ENCODE measurements around the gene GABRB1. TPM values are rescaled to one million over a fixed set of nuclear protein-coding genes. Genes with fewer than 3 reads are reported as not detected.

Gene GABRB1
- total and polyA plus RNA-seq, 2 donors (not counting 1 experiment from before 2014, with no cell fraction given) = 0.05 to 0.17 TPM

DNA sequence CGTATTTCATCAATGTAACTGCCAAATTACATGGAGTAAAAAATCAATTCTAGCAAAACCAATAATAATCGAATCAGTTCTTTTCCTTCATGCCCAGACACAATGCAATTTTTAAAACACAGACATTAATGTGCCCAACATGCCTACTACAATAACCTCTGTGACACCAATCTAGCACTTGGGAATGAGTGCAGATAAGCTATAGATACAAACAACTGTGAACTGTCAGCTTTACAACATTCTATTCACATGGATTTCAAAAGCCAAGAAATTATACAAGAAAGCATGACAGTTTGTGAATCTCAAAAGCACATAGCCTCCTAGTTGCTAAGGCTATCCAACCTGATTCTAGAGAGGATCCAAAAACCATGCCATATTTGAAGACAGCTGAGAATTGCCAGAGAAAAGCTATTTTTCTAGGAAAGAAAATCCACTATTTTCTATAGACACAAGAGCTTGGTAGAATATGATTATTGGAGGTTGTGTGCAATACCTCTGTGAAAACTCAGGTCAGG is 351.5 kb downstream of the GABRB1 start:
- H3K9me3 ChIP-seq (ENCODE audit: control insufficient read depth, insufficient read depth, low read depth, low read length) = no peaks in the 10 kb centered on the region
- DNase-seq (ENCODE audit: low read depth in 2 of 2) = no peak
- no peaks in the 10 kb centered on the region for H3K27me3 ChIP-seq (ENCODE audit: control insufficient read depth, insufficient read depth, low read length)
- no peak overlapping the region for H3K27ac ChIP-seq (ENCODE audit: insufficient read depth, low read length)
- no peaks in the 10 kb centered on the region for H3K36me3 ChIP-seq (ENCODE audit: control insufficient read depth, insufficient read depth, low read length)
- H3K4me3 ChIP-seq (replicated peaks in 1 of 4; ENCODE audit: control extremely low read depth in 1 of 4, insufficient read depth in 1 of 4, low read depth in 3 of 4, low read length in 4 of 4) = no peak overlapping the region
- H2AFZ ChIP-seq (ENCODE audit: low read length) = no peak overlapping the region
- no peak overlapping the region for H3K4me2 ChIP-seq (ENCODE audit: extremely low read depth, insufficient read depth, low read length)
- no peaks in the 10 kb centered on the region for H3K79me2 ChIP-seq (ENCODE audit: control insufficient read depth, insufficient read depth, low read length)
- no peak for TF ChIP-seq EZH2 (IDR thresholded peaks at IDR 0.05; ENCODE audit: low read length, missing control alignments)
- TF ChIP-seq, protein P1, sequence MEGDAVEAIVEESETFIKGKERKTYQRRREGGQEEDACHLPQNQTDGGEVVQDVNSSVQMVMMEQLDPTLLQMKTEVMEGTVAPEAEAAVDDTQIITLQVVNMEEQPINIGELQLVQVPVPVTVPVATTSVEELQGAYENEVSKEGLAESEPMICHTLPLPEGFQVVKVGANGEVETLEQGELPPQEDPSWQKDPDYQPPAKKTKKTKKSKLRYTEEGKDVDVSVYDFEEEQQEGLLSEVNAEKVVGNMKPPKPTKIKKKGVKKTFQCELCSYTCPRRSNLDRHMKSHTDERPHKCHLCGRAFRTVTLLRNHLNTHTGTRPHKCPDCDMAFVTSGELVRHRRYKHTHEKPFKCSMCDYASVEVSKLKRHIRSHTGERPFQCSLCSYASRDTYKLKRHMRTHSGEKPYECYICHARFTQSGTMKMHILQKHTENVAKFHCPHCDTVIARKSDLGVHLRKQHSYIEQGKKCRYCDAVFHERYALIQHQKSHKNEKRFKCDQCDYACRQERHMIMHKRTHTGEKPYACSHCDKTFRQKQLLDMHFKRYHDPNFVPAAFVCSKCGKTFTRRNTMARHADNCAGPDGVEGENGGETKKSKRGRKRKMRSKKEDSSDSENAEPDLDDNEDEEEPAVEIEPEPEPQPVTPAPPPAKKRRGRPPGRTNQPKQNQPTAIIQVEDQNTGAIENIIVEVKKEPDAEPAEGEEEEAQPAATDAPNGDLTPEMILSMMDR (conservative IDR thresholded peaks at IDR 0.05 in 1 of 2, IDR thresholded peaks at IDR 0.05 in 1 of 2; ENCODE audit: low read depth in 1 of 2, low read length in 2 of 2) = no peak
- no peak overlapping the region for H3K9ac ChIP-seq (ENCODE audit: insufficient read depth, low read length)
- no peaks in the 10 kb centered on the region for H3K4me1 ChIP-seq (ENCODE audit: control insufficient read depth, extremely low read depth, insufficient read depth, low read length)
- no peaks in the 10 kb centered on the region for H4K20me1 ChIP-seq (ENCODE audit: control insufficient read depth, extremely low read depth, insufficient read depth, low read length)

DNA sequence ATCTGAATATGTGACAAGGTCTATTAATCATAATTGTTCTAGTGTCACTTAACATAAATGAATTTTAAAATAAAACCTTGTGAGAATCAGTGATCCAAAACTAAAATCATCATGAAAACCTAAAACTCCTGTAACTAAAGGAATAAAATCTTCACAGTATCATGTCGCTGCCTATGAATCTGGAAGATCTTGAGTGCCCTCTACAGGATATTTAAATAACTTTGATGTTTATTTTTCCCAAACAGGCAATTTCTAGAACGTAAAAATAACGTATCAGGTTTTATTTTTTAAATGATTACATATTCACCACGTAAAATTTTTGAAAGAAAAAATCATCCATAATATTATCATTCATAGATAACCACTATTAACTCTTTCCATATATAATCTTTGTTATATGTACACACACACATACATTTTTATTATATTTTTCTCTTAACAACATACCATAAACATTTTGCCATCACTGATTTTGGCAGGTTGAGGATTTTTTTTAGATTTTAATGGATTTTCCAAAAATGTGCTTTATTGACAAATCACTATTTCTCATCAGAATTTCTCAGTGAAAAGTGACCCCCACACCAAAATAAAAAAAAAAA is 352.6 kb downstream of the GABRB1 start:
- Histone ChIP-seq H3K9me3 (ENCODE audit: control insufficient read depth, insufficient read depth, low read depth, low read length) (no peaks in the 10 kb centered on the region), H3K9ac (ENCODE audit: insufficient read depth, low read length) (no peak overlapping the region), H3K4me3 (replicated peaks in 1 of 4; ENCODE audit: control extremely low read depth in 1 of 4, insufficient read depth in 1 of 4, low read depth in 3 of 4, low read length in 4 of 4) (no peak overlapping the region), H3K27me3 (ENCODE audit: control insufficient read depth, insufficient read depth, low read length) (no peaks in the 10 kb centered on the region), H3K36me3 (ENCODE audit: control insufficient read depth, insufficient read depth, low read length) (no peaks in the 10 kb centered on the region), H2AFZ (ENCODE audit: low read length) (no peak overlapping the region), H3K27ac (ENCODE audit: insufficient read depth, low read length) (no peak overlapping the region), H4K20me1 (ENCODE audit: control insufficient read depth, extremely low read depth, insufficient read depth, low read length) (no peaks in the 10 kb centered on the region), H3K4me2 (ENCODE audit: extremely low read depth, insufficient read depth, low read length) (no peak overlapping the region), H3K4me1 (ENCODE audit: control insufficient read depth, extremely low read depth, insufficient read depth, low read length) (no peaks in the 10 kb centered on the region), H3K79me2 (ENCODE audit: control insufficient read depth, insufficient read depth, low read length) (no peaks in the 10 kb centered on the region)
- DNase-seq (ENCODE audit: low read depth in 2 of 2) = peak; percentile 38 to 68
- TF ChIP-seq, protein P1 (conservative IDR thresholded peaks at IDR 0.05 in 1 of 2, IDR thresholded peaks at IDR 0.05 in 1 of 2; ENCODE audit: low read depth in 1 of 2, low read length in 2 of 2) = peak; percentile 26 to 48
- TF ChIP-seq EZH2 (IDR thresholded peaks at IDR 0.05; ENCODE audit: low read length, missing control alignments) = no peak

DNA sequence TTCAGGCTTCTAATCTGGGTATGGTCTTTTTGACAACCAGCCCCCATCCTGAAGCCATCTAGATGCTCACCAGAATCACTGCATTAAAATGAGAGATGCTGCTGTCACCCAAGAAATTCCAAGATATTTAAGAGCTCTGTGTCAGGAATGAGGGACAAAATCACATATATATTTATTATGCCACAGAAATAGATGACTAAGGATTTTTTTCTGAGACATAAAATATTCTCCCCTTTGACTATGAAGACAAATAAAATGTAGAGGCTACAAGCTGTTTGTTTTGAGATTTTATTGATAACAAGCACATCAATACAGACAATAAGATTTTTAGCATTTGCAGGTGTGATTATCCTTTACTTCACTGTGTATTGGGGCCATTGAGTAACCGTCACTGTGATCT is 354.8 kb downstream of the GABRB1 start:
- Histone ChIP-seq H3K27ac (ENCODE audit: insufficient read depth, low read length) (no peak overlapping the region), H4K20me1 (ENCODE audit: control insufficient read depth, extremely low read depth, insufficient read depth, low read length) (no peaks in the 10 kb centered on the region), H3K4me2 (ENCODE audit: extremely low read depth, insufficient read depth, low read length) (no peak overlapping the region), H3K4me1 (ENCODE audit: control insufficient read depth, extremely low read depth, insufficient read depth, low read length) (no peaks in the 10 kb centered on the region), H3K79me2 (ENCODE audit: control insufficient read depth, insufficient read depth, low read length) (no peaks in the 10 kb centered on the region), H3K4me3 (replicated peaks in 1 of 4; ENCODE audit: control extremely low read depth in 1 of 4, insufficient read depth in 1 of 4, low read depth in 3 of 4, low read length in 4 of 4) (no peak overlapping the region), H3K36me3 (ENCODE audit: control insufficient read depth, insufficient read depth, low read length) (no peaks in the 10 kb centered on the region), H3K27me3 (ENCODE audit: control insufficient read depth, insufficient read depth, low read length) (no peaks in the 10 kb centered on the region), H3K9me3 (ENCODE audit: control insufficient read depth, insufficient read depth, low read depth, low read length) (no peaks in the 10 kb centered on the region), H3K9ac (ENCODE audit: insufficient read depth, low read length) (no peak overlapping the region), H2AFZ (ENCODE audit: low read length) (no peak overlapping the region)
- DNase-seq (ENCODE audit: low read depth in 2 of 2) = no peak
- TF ChIP-seq EZH2 (IDR thresholded peaks at IDR 0.05; ENCODE audit: low read length, missing control alignments) = no peak
- TF ChIP-seq, protein P1 (conservative IDR thresholded peaks at IDR 0.05 in 1 of 2, IDR thresholded peaks at IDR 0.05 in 1 of 2; ENCODE audit: low read depth in 1 of 2, low read length in 2 of 2) = no peak

Measured in fibroblast of lung (primary cell).